Right lobe of liver (tissue), 4 donors: Measurements from ENCODE around the gene SMPD1.

ENCODE experiments used
- POLR2A ChIP-seq: fragments of 450-650 bp; IDR thresholded peaks from one replicate; pipeline ENCODE4 v1.6.1; 2017; ENCODE audit warnings: antibody characterized with exemption, mild to moderate bottlenecking
- TF ChIP-seq, protein P1 (sequence below), 4 donors: fragments of 200-600 bp in 3 of 4; fragments of 450-650 bp in 1 of 4; IDR thresholded peaks; one replicate each; pipeline versions ENCODE4 v1.5.1 to v1.8.0; 2016 to 2022; ENCODE audit warnings: antibody characterized with exemption in 4 of 4, mild to moderate bottlenecking in 2 of 4
- donor health status: DM: no; HTN: no; CAD: no.
- donor health status: DM: no; HTN: no; CAD: no.
- donor health status: DM: no; HTN: yes; CAD: no.

- TF ChIP-seq, protein P1, sequence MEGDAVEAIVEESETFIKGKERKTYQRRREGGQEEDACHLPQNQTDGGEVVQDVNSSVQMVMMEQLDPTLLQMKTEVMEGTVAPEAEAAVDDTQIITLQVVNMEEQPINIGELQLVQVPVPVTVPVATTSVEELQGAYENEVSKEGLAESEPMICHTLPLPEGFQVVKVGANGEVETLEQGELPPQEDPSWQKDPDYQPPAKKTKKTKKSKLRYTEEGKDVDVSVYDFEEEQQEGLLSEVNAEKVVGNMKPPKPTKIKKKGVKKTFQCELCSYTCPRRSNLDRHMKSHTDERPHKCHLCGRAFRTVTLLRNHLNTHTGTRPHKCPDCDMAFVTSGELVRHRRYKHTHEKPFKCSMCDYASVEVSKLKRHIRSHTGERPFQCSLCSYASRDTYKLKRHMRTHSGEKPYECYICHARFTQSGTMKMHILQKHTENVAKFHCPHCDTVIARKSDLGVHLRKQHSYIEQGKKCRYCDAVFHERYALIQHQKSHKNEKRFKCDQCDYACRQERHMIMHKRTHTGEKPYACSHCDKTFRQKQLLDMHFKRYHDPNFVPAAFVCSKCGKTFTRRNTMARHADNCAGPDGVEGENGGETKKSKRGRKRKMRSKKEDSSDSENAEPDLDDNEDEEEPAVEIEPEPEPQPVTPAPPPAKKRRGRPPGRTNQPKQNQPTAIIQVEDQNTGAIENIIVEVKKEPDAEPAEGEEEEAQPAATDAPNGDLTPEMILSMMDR (IDR thresholded peaks at IDR 0.05), result no peak
- no peak for TF ChIP-seq POLR2A
These were observed 7.4 kb downstream of the SMPD1 start for GRCh38 chr11:6397636-6398035.
